Prostate gland (tissue), 2 donors: ENCODE data around the gene TPST2.

Experiments
- CTCF ChIP-seq, 4 experiments: fragments of 200-600 bp in 2 of 4; fragments of 450-650 bp in 2 of 4; sonication (generic) in 2 of 4; IDR thresholded peaks; 1 replicate in 3 of 4; 2 replicates in 1 of 4; pipeline ENCODE4 v1.5.1; 2016 to 2019; ENCODE audit warnings: antibody characterized with exemption in 4 of 4, mild to moderate bottlenecking in 2 of 4, moderate library complexity in 2 of 4
- POLR2A ChIP-seq: fragments of 450-650 bp; IDR thresholded peaks from one replicate; pipeline ENCODE4 v1.6.1; 2016; ENCODE audit warnings: antibody characterized with exemption, mild to moderate bottlenecking

DNA sequence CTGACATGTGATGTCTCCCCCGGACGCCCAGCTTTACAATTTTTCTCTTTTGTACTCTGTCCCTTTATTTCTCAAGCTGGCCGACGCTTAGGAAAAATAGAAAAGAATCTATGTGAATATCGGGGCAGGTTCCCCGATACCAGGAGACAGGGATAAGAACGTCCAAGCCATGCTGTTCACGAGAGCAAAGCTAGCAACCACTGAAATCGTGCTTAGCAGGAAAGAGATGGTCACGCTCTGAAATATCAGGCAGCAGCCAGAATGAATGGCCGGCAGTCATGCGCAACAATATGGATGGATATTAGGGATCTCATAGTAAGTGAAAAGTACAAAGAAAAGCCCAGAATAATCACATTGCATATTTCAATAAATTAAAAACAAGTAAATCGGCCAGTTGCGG is 24.4 kb upstream of the TPST2 start:
- TF ChIP-seq CTCF (IDR thresholded peaks at IDR 0.05) (no peak), POLR2A (no peak)
